ENCODE results near the gene ASTN2.

DNA sequence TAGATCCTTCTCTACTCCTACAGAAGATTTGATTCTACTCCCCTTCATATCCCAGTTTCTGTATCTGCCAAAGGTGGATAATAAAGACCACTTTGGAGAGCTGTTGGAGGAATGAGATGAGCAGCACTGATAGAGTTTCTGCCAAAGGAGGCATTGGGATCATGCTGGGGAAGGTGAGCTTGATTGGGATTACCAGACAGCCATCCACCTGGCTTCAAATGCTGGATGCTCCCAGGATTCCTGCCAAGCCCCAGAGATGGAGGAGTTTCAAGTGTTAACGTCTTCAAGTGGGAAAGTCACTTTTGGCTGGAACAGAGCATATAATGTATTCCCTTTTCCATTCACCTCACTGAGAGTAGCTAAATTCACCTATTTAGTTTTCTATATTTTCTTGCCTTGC, 379.3 kb downstream of the ASTN2 start:
- TF ChIP-seq, protein P1, sequence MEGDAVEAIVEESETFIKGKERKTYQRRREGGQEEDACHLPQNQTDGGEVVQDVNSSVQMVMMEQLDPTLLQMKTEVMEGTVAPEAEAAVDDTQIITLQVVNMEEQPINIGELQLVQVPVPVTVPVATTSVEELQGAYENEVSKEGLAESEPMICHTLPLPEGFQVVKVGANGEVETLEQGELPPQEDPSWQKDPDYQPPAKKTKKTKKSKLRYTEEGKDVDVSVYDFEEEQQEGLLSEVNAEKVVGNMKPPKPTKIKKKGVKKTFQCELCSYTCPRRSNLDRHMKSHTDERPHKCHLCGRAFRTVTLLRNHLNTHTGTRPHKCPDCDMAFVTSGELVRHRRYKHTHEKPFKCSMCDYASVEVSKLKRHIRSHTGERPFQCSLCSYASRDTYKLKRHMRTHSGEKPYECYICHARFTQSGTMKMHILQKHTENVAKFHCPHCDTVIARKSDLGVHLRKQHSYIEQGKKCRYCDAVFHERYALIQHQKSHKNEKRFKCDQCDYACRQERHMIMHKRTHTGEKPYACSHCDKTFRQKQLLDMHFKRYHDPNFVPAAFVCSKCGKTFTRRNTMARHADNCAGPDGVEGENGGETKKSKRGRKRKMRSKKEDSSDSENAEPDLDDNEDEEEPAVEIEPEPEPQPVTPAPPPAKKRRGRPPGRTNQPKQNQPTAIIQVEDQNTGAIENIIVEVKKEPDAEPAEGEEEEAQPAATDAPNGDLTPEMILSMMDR (IDR thresholded peaks at IDR 0.05): no peak
- TF ChIP-seq POLR2AphosphoS5 (IDR thresholded peaks at IDR 0.05) (no peak), POLR2A (IDR thresholded peaks at IDR 0.05) (no peak)

Data from transverse colon (tissue), 4 donors.